A549 (cell line): Measurements from ENCODE around the gene FILIP1L.

Experiments
- HOXB13 ChIP-seq: fragments of 250-450 bp; sonication (Bioruptor Pico); IDR thresholded peaks from 2 replicates; pipeline ENCODE4 v1.5.0; 2020; ENCODE audit warnings: low read depth, mild to moderate bottlenecking, moderate library complexity
- MYC ChIP-seq: IDR thresholded peaks from 2 replicates; pipeline ENCODE4 v1.6.1; 2012; ENCODE audit warnings: mild to moderate bottlenecking, inconsistent platforms, low read length, improper control_type of control experiment, borderline replicate concordance
- POLR2A ChIP-seq: IDR thresholded peaks from 2 replicates; pipeline ENCODE4 v1.6.1; 2012; ENCODE audit warnings: mild to moderate bottlenecking, low read length
- SMC3 ChIP-seq: fragments of >200 bp; sonication (Bioruptor Twin); formaldehyde crosslinking; IDR thresholded peaks from 3 replicates; pipeline ENCODE4 v1.6.1; 2018; ENCODE audit warnings: inconsistent platforms
- USF2 ChIP-seq: fragments of 450-650 bp; IDR thresholded peaks from 2 replicates; pipeline ENCODE4 v1.6.1; 2014; ENCODE audit warnings: antibody characterized with exemption
- ZFP36 ChIP-seq: fragments of 450-650 bp; IDR thresholded peaks from 2 replicates; pipeline ENCODE4 v1.6.1; 2014; ENCODE audit warnings: borderline replicate concordance; ENCODE audit not compliant: partially characterized antibody
- TF ChIP-seq, protein P1 (sequence below): fragments of >200 bp; sonication (Bioruptor Twin); formaldehyde crosslinking; IDR thresholded peaks from 3 replicates; pipeline ENCODE4 v1.5.1; 2016

DNA sequence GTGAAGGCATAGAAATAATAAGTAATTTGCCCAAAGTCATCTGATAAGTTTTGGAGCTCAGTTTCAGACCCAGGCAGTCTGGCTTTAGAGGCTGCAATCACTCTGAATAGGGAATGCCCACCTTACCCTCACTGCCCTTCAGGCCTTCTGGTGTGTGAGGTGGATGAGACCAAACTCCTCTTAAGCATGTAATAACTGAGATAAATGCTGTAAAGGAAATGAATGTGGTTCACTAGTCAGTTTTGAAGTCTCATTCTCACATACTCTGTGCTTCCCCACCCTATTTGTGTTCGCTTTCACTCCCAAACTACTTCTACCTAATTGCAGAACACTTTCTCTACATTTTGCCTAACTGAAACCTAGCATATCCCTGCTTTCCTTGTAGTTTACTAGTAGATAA, 144.1 kb downstream of the FILIP1L start:
- TF ChIP-seq, protein P1, sequence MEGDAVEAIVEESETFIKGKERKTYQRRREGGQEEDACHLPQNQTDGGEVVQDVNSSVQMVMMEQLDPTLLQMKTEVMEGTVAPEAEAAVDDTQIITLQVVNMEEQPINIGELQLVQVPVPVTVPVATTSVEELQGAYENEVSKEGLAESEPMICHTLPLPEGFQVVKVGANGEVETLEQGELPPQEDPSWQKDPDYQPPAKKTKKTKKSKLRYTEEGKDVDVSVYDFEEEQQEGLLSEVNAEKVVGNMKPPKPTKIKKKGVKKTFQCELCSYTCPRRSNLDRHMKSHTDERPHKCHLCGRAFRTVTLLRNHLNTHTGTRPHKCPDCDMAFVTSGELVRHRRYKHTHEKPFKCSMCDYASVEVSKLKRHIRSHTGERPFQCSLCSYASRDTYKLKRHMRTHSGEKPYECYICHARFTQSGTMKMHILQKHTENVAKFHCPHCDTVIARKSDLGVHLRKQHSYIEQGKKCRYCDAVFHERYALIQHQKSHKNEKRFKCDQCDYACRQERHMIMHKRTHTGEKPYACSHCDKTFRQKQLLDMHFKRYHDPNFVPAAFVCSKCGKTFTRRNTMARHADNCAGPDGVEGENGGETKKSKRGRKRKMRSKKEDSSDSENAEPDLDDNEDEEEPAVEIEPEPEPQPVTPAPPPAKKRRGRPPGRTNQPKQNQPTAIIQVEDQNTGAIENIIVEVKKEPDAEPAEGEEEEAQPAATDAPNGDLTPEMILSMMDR, result no peak
- TF ChIP-seq MYC (no peak), USF2 (no peak), SMC3 (no peak), HOXB13 (CRISPR knock-in tag) (no peak), POLR2A (no peak), ZFP36 (no peak)
